T-helper 17 cell (primary cell): Measurements from ENCODE around the gene WDR90. TPM values are rescaled to one million over a fixed set of nuclear protein-coding genes. Genes with fewer than 3 reads are reported as not detected.

Source experiments
- ATAC-seq: fragments of 150-1000 bp; cut with Tn5 transposase; 2 replicates; pipeline ENCODE4 v1.10.0; 2021; ENCODE audit warnings: mild to moderate bottlenecking, moderate library complexity
- DNase-seq, 3 donors: peaks; one replicate each; pipeline versions ENCODE4 v3.0.0 to v3.0.0-alpha.2; 2020 to 2021
- H3K9me3 ChIP-seq: one replicate; pipeline ENCODE4 v1.7.0; 2013; ENCODE audit warnings: low read length, mild to moderate bottlenecking; ENCODE audit not compliant: control insufficient read depth, poor library complexity, severe bottlenecking
- H3K27ac Mint-ChIP-seq: one replicate; pipeline ENCODE4 v1.8.0; 2022; ENCODE audit warnings: mild to moderate bottlenecking, moderate library complexity, mixed read lengths
- H3K27me3 Mint-ChIP-seq: one replicate; pipeline ENCODE4 v1.8.0; 2022; ENCODE audit warnings: mixed read lengths
- H3K36me3 Mint-ChIP-seq: one replicate; pipeline ENCODE4 v1.8.0; 2022; ENCODE audit warnings: low read depth, mixed read lengths
- H3K4me1 Mint-ChIP-seq: one replicate; pipeline ENCODE4 v1.8.0; 2022; ENCODE audit warnings: mild to moderate bottlenecking, mixed read lengths
- H3K4me3 Mint-ChIP-seq: one replicate; pipeline ENCODE4 v1.8.0; 2022; ENCODE audit warnings: mild to moderate bottlenecking, moderate library complexity, mixed read lengths
- total RNA-seq, 4 donors: library from RNA in 2 of 4; stranded (reverse) in 2 of 4; gene quantifications; one replicate each; pipeline ENCODE4 v1.2.3 and lab custom pipeline; 2022 to 2026

Gene WDR90
- total RNA-seq, 2 donors from 2014 or later = 11.1 to 15.3 TPM

GRCh38 chr16:630249-630814 is 18.8 kb upstream of the WDR90 start:
- DNase-seq = no peak
- H3K27me3 Mint-ChIP-seq = no peaks in the 10 kb centered on the region
- no peak overlapping the region for H3K4me3 Mint-ChIP-seq
- H3K27ac Mint-ChIP-seq = no peak overlapping the region
- H3K9me3 ChIP-seq = no peaks in the 10 kb centered on the region
- no peak for ATAC-seq
- peaks cover 4% of the 10 kb centered on the region for H3K4me1 Mint-ChIP-seq
- no peaks in the 10 kb centered on the region for H3K36me3 Mint-ChIP-seq

- H3K4me3 Mint-ChIP-seq = peak within 1 kb of the TSS; percentile 36
- peaks cover 4% of the 10 kb centered on the region for H3K4me1 Mint-ChIP-seq
- DNase-seq = no peak
- no peaks in the 10 kb centered on the region for H3K36me3 Mint-ChIP-seq
- H3K27ac Mint-ChIP-seq = no peak within 1 kb of the TSS
- H3K27me3 Mint-ChIP-seq = no peaks in the 10 kb centered on the region
- ATAC-seq = no peak
- no peaks in the 10 kb centered on the region for H3K9me3 ChIP-seq
These were observed 18.3 kb upstream of the WDR90 start, which contains the start of gene WFIKKN1 for GRCh38 chr16:630815-631405. Gene WFIKKN1 (plus strand): TSS chr16:630985. CDS start chr16:631254, 269 bp downstream.

GRCh38 chr16:631808-632358 is 17.3 kb upstream of the WDR90 start:
- Mint-ChIP-seq H3K4me3 (no peak overlapping the region), H3K36me3 (peaks cover 2% of the 10 kb centered on the region), H3K27ac (no peak overlapping the region), H3K27me3 (peaks cover 6% of the 10 kb centered on the region), H3K4me1 (peaks cover 9% of the 10 kb centered on the region)
- no peak for ATAC-seq
- no peak for DNase-seq
- no peaks in the 10 kb centered on the region for H3K9me3 ChIP-seq

GRCh38 chr16:632486-633335 is 16.5 kb upstream of the WDR90 start:
- peaks cover 9% of the 10 kb centered on the region for H3K4me1 Mint-ChIP-seq
- H3K27ac Mint-ChIP-seq = no peak overlapping the region
- DNase-seq (no peak), ATAC-seq (no peak)
- peaks cover 2% of the 10 kb centered on the region for H3K36me3 Mint-ChIP-seq
- H3K9me3 ChIP-seq = no peaks in the 10 kb centered on the region
- peaks cover 7% of the 10 kb centered on the region for H3K27me3 Mint-ChIP-seq
- no peak overlapping the region for H3K4me3 Mint-ChIP-seq

- Mint-ChIP-seq H3K27me3 (peaks cover 7% of the 10 kb centered on the region), H3K4me3 (no peak overlapping the region), H3K27ac (no peak overlapping the region), H3K4me1 (peaks cover 9% of the 10 kb centered on the region), H3K36me3 (peaks cover 2% of the 10 kb centered on the region)
- DNase-seq (no peak), ATAC-seq (no peak)
- no peaks in the 10 kb centered on the region for H3K9me3 ChIP-seq
These were observed 15.7 kb upstream of the WDR90 start for GRCh38 chr16:633336-634050.

DNA sequence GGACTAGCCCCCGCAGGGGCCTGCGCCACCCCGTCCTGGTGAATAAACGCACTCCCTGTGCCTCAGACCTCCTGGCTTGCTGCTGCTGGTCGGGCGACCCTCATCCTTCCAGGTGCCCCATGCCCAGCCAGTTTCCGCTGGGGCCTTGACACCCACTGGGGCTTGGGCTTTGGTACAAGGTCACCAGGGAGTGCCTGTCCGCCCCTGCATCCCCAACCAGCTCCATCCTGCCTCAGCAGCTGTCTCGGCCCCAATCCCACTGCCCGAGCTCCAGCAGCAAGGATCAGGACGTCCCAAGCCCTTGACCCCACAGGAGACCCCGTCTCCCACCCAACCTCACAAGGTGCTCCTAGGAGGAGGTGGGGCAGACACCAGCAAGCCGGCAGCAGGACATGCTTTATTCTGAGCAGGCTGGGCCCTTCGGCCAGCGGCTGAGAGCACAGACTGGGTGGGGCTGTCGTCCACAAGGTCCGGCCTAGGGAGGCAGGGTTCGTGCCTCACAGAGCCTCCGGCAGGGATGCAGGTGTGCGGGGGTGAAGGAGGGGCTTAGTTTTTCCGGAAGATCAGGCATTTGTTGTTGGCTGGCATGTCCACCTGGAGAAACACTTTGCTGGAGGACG is 15.0 kb upstream of the WDR90 start:
- H3K36me3 Mint-ChIP-seq = peaks cover 2% of the 10 kb centered on the region
- peak overlapping the region; percentile 79 for H3K4me3 Mint-ChIP-seq
- peaks cover 9% of the 10 kb centered on the region for H3K4me1 Mint-ChIP-seq
- ATAC-seq (no peak), DNase-seq (no peak)
- peaks cover 7% of the 10 kb centered on the region for H3K27me3 Mint-ChIP-seq
- H3K27ac Mint-ChIP-seq = no peak overlapping the region
- no peaks in the 10 kb centered on the region for H3K9me3 ChIP-seq

DNA sequence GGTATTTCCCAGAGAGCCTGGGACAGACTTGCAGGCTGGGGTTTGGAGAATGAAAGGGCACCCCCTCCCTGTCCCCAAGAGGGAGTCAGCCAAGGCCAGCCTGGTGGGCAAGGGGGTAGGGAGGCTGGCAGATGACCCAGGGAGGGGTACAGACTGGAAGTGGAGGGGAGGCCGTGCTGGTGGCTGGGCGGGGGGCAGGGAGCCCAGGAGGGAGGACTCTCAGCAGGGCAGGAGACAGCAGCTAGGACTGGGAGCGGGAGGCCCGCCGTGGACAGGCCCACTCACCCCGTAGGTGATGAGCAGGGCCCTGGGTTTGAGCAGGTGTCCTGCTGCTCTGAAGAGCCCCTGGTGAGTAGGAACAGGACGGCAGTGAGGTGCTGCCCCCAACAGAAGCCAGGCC is 14.2 kb upstream of the WDR90 start:
- Mint-ChIP-seq H3K27me3 (peaks cover 7% of the 10 kb centered on the region), H3K4me1 (peaks cover 9% of the 10 kb centered on the region), H3K36me3 (peaks cover 2% of the 10 kb centered on the region), H3K27ac (no peak overlapping the region), H3K4me3 (peak overlapping the region; percentile 79)
- ATAC-seq = no peak
- no peak for DNase-seq
- H3K9me3 ChIP-seq = no peaks in the 10 kb centered on the region

DNA sequence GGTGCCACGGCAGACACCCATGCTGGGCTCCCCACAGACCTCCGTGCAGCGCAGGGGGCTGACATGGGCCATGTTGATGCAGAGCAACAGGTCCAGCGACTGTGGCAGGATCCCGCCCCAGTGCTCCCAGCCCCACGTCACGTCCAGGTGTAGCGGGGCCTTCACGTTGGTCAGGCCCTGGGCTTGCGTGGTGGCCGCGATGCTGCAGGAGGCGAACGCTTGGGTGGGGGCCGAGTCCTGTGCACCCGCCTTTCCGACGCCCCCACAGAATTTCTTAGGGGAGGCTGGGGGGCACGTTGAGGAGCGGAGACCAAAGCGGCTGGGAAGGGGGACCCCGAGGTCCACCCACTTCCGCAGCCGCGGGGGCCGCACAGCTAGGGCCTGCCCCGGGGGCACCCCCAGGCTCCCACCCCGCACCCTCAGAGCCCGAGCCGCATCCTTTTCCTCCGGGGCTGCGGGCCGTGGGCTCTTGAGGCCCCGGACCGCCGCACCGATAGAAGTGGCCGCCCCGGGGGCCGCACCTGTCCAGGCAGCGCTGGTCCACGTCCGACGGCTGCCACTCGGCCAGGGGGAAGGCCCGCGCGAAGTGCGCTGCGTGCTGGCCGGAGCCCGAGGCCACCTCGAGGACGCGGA is 13.5 kb upstream of the WDR90 start:
- DNase-seq (no peak), ATAC-seq (no peak)
- peaks cover 9% of the 10 kb centered on the region for H3K4me1 Mint-ChIP-seq
- no peaks in the 10 kb centered on the region for H3K9me3 ChIP-seq
- peaks cover 2% of the 10 kb centered on the region for H3K36me3 Mint-ChIP-seq
- H3K27me3 Mint-ChIP-seq = peaks cover 7% of the 10 kb centered on the region
- peak overlapping the region; percentile 100 for H3K27ac Mint-ChIP-seq
- H3K4me3 Mint-ChIP-seq = peak overlapping the region; percentile 79

- Mint-ChIP-seq H3K27me3 (peaks cover 7% of the 10 kb centered on the region), H3K27ac (peak within 1 kb of the TSS; percentile 100), H3K4me1 (peaks cover 9% of the 10 kb centered on the region), H3K4me3 (peak within 1 kb of the TSS; percentile 97), H3K36me3 (peaks cover 2% of the 10 kb centered on the region)
- ATAC-seq = peak; percentile 91
- DNase-seq = peak; percentile 88 to 90 (median 89)
- H3K9me3 ChIP-seq = no peaks in the 10 kb centered on the region
These were observed 12.7 kb upstream of the WDR90 start, which contains the start of gene METTL26 for GRCh38 chr16:636206-637080. Gene METTL26 (minus strand): TSS chr16:636305. CDS start chr16:636290, 15 bp downstream.

DNA sequence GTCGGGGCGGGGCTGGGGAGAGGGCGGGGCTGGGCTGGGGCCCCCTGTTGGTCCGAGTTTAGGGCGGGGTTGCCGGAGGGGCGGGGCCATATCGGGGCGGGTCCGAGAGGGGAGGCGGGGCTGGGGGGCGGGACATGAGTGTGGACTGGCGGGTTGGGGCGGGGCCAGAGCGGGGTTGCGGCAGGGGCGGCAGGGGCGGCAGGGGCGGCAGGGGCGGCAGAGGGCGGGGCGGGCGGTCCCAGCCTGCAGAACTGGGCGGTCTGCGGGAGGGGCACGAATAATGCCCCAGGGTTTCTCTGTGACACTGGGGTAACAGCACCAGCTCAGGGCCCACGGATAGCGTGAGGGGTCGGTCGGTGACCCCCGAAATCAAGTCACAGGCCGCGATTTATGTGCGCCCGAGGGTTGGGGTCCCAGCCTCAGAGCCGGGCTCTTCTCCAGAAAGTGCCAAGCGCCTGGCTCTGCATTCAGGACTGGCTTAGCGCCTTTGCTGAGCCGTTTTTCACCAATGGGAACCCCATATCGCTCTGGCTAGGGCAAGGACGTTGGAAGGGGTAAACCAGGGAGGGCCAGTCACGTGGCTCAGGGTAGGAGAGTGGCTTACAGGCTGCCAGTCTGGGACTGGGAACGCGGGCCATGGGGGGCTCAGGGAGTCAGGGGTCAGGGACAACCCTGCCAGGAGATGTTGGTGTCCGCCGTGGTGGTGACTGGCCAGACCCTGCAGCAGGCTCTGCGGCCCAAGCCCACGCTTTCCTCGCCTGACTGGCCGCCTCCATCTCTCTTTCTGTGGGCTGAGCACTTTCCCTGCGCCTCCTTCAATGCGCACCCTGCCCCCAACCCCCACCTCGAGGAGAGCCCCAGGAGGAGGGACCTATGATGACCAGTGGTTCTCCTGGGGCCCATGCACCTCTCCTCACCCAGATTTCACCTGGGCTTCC is 11.8 kb upstream of the WDR90 start:
- Mint-ChIP-seq H3K27me3 (peaks cover 7% of the 10 kb centered on the region), H3K27ac (peak overlapping the region; percentile 100), H3K4me1 (peaks cover 9% of the 10 kb centered on the region), H3K4me3 (peak overlapping the region; percentile 97), H3K36me3 (peaks cover 2% of the 10 kb centered on the region)
- DNase-seq (peak; percentile 68 to 89 (median 86)), ATAC-seq (peak; percentile 67)
- H3K9me3 ChIP-seq = no peaks in the 10 kb centered on the region
